HG02588 (cell line): ENCODE measurements around the gene PLLP.
"Not testable (repeated sequence)": the region's sequence is repeated elsewhere in the genome, so short reads cannot be mapped to it uniquely, and the experiment has no call there.

ENCODE experiments used
- ATAC-seq: cut with Tn5 transposase; IDR thresholded peaks from one replicate; pipeline ENCODE4 v1.9.1; 2021; ENCODE audit warnings: mild to moderate bottlenecking, moderate library complexity; ENCODE audit not compliant: unreplicated experiment

The PLLP gene

GRCh38 chr16:57303021-57303909, 18.8 kb upstream of the PLLP start:
- no peak for ATAC-seq

- ATAC-seq: no peak
Observed at GRCh38 chr16:57301126-57301817, 16.8 kb upstream of the PLLP start.

DNA sequence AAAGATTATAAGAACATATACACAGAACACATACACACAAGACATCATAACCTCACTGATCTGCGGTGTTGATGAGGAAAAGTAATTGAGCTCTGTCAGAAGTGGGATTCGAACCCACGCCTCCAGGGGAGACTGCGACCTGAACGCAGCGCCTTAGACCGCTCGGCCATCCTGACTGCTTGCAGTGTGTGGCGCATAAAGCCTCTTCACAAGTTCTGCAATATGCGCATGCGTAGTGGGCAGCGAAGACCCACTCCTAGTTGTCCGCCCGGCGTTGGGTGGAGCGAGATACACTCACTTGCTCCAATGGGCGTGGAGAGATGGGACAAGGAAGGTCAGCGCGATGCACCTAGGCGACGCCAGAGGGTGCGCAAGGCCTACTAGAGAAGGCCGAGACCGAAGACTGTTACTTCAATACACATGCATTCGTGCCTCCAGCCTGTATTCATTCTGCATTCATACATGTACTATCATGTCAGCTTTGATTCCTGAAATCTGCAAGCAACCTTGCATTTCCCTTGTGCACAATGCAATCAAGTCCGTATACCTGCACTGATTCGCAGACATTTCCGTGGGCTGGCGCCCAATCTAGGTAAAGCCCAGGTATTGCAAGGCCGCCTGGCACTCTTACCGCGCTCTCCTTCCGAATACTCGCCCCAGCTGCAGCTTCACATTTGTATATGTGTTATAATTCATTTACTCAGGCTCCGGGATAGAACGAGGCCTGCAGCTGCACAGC, 16.1 kb upstream of the PLLP start:
- peak; percentile 80 for ATAC-seq

DNA sequence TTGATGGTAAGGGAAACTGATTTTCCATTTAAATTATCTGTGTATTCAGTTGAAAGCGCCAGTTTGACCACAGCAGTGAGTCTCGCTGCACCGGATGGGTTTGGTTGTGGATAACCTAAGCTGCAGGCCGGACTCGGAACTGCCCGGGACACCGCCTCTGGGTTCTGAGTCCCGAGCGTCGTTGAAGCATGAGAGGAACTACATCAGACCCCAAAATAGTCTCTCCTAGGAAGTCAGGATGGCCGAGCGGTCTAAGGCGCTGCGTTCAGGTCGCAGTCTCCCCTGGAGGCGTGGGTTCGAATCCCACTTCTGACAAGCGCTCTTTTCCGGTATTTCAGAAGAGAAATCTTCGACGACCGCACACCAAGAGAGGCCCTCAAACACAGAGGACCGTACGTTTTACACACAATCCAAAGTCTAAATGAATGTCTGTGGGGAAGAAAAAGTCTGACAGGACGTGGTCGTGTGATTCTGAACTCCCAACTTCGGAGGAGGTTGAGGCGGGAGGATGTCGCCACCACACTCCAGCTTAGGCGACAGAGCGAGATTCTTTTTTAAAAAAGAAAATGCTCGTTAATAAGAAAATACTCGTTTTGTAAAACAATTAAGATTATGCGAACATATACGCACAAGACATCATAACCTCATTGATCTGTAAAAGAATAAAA, 15.4 kb upstream of the PLLP start:
- ATAC-seq: peak; percentile 44

DNA sequence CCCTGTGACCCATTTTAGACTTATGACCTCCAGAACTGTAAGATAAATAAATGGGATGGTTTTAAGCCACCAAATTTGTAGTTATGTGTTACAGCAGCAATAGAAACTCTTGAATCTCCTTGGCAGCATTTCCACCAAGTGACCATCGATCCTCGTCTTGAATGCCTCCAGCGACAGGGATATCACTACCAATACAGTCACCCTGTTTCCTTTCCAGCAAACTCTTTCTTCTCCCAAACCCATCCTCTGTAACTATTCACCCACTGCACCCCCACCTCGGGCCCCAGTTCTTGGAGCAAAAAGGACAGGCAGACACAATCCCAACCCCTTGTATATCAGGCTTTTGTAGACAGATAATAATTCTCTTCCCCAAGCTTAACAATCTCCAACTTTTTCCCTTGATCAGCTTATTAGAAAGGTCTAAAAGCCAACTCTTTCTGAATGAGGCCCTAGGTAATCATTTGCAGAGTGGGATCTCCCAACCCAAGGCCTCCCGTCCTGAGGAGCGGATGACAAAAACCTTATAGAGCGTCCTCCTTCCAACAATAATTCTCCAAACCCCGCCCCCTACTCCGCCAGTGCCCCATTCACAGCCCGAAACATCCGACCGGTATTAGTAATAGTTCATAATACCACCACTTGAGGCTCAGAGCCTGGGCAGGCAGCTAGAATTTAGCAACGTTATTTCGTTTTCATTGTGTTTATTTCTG, 14.7 kb upstream of the PLLP start:
- peak; percentile 15 for ATAC-seq

- no peak for ATAC-seq
Observed at GRCh38 chr16:57297856-57298255, 13.4 kb upstream of the PLLP start.

GRCh38 chr16:57289391-57290257, 5.2 kb upstream of the PLLP start:
- no peak for ATAC-seq

- ATAC-seq: no peak
Observed at GRCh38 chr16:57285379-57285778, 907 bp upstream of the PLLP start.

DNA sequence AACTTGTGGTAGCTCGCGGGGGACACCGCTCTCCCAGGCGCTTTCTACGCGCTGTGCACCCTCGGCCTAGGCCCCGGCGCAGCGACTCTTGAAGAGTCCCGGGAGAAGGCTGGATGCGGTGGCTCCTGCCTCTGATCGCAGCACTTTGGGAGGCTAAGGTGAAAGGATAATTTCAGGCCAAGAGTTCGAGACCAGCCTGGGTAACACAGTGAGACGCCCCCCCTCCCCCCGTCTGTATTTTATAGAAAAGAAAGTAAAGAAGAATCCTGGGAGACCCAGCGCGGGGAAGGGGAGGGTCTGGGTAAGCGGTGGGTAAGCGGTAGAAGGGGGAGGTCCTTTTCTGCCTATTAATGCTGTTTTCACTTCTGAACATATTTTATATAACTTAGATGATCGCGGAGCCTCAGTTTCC, 486 bp upstream of the PLLP start:
- no peak for ATAC-seq

- no peak for ATAC-seq
Observed at GRCh38 chr16:57283959-57284208, 588 bp downstream of the PLLP start.

DNA sequence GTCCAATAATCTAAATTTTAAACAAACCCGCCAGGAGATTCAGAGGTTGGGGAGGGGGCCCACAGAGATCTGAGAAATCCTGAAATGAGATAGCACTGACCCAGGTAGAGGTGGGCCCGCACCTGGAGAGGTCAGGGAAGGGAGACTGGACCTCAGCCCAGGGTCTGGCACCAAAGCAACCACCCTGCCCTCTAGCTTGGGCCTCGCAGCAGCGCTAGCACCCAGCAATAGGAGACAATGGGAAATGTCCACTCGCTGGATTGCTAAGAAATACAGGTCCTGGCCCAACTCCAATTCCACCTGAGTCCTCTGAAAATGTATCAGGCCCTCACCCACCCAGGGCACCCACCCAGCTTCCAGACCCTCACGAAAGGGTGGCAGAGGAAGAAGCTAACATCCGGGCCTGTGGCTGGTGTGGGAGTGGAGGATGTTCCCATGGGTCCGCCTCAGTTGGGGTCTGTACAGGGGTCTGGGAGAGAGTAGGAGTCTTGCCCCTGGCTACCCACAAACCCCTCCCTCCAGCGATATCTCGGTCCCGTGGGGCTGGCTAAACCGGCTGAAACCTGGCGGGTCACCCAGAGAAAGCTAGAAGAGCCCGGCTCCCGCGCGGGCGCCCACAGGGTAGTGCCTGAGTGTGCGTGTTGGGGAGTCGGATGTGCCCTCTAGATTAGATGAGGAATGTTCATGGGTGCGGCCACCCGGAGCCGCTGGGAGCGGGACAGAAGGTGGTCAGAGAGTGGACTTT, 1.1 kb downstream of the PLLP start:
- ATAC-seq: no peak

DNA sequence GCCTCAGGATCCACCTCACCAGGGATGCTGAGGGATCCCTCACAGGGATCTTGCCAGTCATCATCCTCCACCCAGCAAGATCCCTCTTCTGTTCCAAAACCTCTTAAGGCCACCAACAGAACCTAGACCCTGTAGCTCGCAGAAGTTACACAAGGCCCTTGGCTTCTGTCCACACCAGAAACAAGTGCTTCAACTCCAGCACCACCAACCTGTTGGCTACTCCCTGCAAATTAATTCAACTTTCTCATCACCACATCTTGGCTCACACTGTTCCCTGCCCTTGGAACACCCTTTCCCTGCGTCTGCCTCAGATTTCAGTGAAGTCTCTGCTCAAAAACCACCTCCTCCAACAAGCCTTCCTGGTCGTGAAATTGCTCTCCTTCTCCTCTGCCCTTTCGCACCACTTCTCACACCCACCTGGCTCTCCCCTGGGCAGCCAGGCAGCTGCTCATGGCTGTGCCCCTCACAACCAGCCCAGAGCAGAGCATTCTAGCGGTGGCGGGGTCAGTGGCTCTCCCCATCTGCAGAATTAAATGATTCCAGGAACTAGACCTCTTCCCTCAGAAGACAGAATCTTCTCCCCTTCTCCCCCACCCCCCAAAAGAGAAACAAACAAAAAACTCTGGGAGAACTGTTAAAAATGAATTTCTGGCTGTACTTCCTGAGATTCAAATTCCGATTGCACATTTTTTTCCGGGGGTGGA, 1.8 kb downstream of the PLLP start:
- ATAC-seq: no peak

GRCh38 chr16:57281791-57282190, 2.7 kb downstream of the PLLP start:
- no peak for ATAC-seq

GRCh38 chr16:57279780-57280638, 4.5 kb downstream of the PLLP start:
- ATAC-seq: no peak

GRCh38 chr16:57278494-57278893, 6.0 kb downstream of the PLLP start:
- ATAC-seq: no peak

DNA sequence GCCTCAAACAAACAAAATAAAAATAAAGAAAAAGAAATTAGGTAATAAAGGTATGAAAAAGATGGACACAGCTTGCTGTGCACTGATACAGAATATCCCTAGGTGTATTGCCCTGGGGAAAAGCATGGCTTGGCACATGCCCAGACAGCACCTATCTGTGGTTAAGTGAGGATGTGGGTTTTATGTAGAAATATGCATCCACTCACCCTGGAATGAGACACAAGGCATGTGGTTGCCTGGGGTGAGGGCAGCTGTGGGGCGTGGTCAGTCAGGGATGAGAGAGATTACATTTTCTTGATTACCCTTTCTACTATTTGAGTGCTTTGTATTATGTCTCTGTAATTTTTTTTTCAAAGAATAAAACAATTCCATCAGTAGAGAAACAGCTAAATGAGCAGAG, 6.9 kb downstream of the PLLP start:
- ATAC-seq: no peak

DNA sequence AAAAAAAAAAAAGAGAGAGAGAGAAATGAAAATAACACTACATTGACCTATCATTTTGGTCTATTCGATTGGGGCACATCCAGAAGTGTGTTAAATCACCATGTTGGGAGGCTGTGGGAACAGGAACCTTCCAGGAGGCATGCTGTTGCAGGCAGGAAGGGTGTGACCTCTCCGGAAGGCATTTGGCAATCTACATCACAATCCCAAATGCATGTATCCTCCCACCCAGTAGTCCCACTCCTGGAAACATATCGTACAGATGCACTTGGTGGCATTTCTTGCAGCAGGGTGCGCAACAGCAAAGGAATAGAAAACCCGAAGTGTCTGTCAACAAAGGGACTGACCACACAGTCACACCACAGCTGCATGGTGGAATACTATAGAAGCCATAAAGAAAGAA, 7.9 kb downstream of the PLLP start:
- no peak for ATAC-seq

DNA sequence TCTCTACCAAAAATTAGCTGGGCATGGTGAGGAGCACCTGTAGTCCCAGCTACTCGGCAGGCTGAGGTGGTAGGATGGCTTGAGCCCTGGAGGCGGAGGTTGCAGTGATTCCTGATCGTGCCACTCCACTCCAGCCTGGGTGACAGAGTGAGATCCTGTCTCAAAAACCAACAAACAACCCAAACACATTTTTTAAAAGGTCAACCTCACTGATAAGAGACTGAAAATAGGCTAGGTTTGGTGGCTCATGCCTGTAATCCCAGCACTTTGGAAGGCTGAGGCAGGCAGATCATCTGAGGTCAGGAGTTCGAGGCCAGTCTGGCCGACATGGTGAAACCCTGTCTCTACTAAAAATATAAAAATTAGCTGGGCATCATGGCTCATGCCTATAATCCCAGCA, 8.5 kb downstream of the PLLP start:
- not testable (repeated sequence) for ATAC-seq
